ENCODE data around the gene CDC42BPB. TPM values are rescaled to one million over a fixed set of nuclear protein-coding genes. Genes with fewer than 3 reads are reported as not detected.

Gene CDC42BPB
- polyA plus RNA-seq, 1 donor (not counting 4 experiments of a cell fraction or from before 2014, with no cell fraction given), result 41.3 TPM

- H3K9me3 ChIP-seq (ENCODE audit: control insufficient read depth, low read depth, low read length), result no peaks in the 10 kb centered on the region
- H3K79me2 ChIP-seq (ENCODE audit: control insufficient read depth, insufficient read depth, low read length), result peaks cover 82% of the 10 kb centered on the region
- no peak overlapping the region for H3K4me3 ChIP-seq (ENCODE audit: control insufficient read depth in 2 of 3, extremely low read depth in 1 of 3, insufficient read depth in 2 of 3, low read depth in 1 of 3, low read length in 3 of 3)
- H3K9me1 ChIP-seq (ENCODE audit: control insufficient read depth, extremely low read depth, insufficient read depth, low read length), result peaks cover 4% of the 10 kb centered on the region
- dilution Hi-C loops (cut with MboI; ENCODE audit: extremely low pct_ligation_motif_present, low sequenced_read_pairs), result no loop called here
- DNase-seq (ENCODE audit: low read depth, low spot score) (no peak), FAIRE-seq (peak; percentile 9)
- H3K9ac ChIP-seq (ENCODE audit: control insufficient read depth, extremely low read depth, insufficient read depth, low read length), result peak overlapping the region; percentile 4
- no peaks in the 10 kb centered on the region for H3K36me3 ChIP-seq (ENCODE audit: control insufficient read depth in 2 of 2, extremely low read depth in 1 of 2, insufficient read depth in 2 of 2, low read length in 2 of 2)
- H3K4me1 ChIP-seq (ENCODE audit: control insufficient read depth, extremely low read depth, insufficient read depth, low read length), result peaks cover 10% of the 10 kb centered on the region
- no peak overlapping the region for H3K27ac ChIP-seq (ENCODE audit: control insufficient read depth, insufficient read depth, low read length)
- peaks cover 20% of the 10 kb centered on the region for H4K20me1 ChIP-seq (ENCODE audit: control insufficient read depth, extremely low read depth, insufficient read depth, low read length)
- no peaks in the 10 kb centered on the region for H3K27me3 ChIP-seq (ENCODE audit: control insufficient read depth, extremely low read depth, insufficient read depth, low read length)
- H2AFZ ChIP-seq (ENCODE audit: control insufficient read depth, low read length), result no peak overlapping the region
- H3K4me2 ChIP-seq (ENCODE audit: control insufficient read depth, extremely low read depth, insufficient read depth, low read depth, low read length), result no peak overlapping the region
- no peak for TF ChIP-seq EZH2 (IDR thresholded peaks at IDR 0.05; ENCODE audit: low read length)
- no peak for TF ChIP-seq CTCF (optimal IDR thresholded peaks at IDR 0.05 in 1 of 3, IDR thresholded peaks at IDR 0.05 in 1 of 3, conservative IDR thresholded peaks at IDR 0.05 in 1 of 3; ENCODE audit: extremely low read depth in 1 of 3, insufficient read depth in 2 of 3, low read length in 3 of 3)
Observed at GRCh38 chr14:103031566-103031911, 25.8 kb downstream of the CDC42BPB start.

- no peaks in the 10 kb centered on the region for H3K9me3 ChIP-seq (ENCODE audit: control insufficient read depth, low read depth, low read length)
- peaks cover 11% of the 10 kb centered on the region for H3K4me1 ChIP-seq (ENCODE audit: control insufficient read depth, extremely low read depth, insufficient read depth, low read length)
- no peak overlapping the region for H3K9ac ChIP-seq (ENCODE audit: control insufficient read depth, extremely low read depth, insufficient read depth, low read length)
- FAIRE-seq (no peak), DNase-seq (ENCODE audit: low read depth, low spot score) (no peak)
- H4K20me1 ChIP-seq (ENCODE audit: control insufficient read depth, extremely low read depth, insufficient read depth, low read length), result peaks cover 18% of the 10 kb centered on the region
- peaks cover 84% of the 10 kb centered on the region for H3K79me2 ChIP-seq (ENCODE audit: control insufficient read depth, insufficient read depth, low read length)
- H3K36me3 ChIP-seq (ENCODE audit: control insufficient read depth in 2 of 2, extremely low read depth in 1 of 2, insufficient read depth in 2 of 2, low read length in 2 of 2), result no peaks in the 10 kb centered on the region
- H3K27ac ChIP-seq (ENCODE audit: control insufficient read depth, insufficient read depth, low read length), result no peak overlapping the region
- H3K4me3 ChIP-seq (ENCODE audit: control insufficient read depth in 2 of 3, extremely low read depth in 1 of 3, insufficient read depth in 2 of 3, low read depth in 1 of 3, low read length in 3 of 3), result no peak overlapping the region
- peaks cover 4% of the 10 kb centered on the region for H3K9me1 ChIP-seq (ENCODE audit: control insufficient read depth, extremely low read depth, insufficient read depth, low read length)
- H3K4me2 ChIP-seq (ENCODE audit: control insufficient read depth, extremely low read depth, insufficient read depth, low read depth, low read length), result no peak overlapping the region
- TF ChIP-seq CTCF (optimal IDR thresholded peaks at IDR 0.05 in 1 of 3, IDR thresholded peaks at IDR 0.05 in 1 of 3, conservative IDR thresholded peaks at IDR 0.05 in 1 of 3; ENCODE audit: extremely low read depth in 1 of 3, insufficient read depth in 2 of 3, low read length in 3 of 3) (no peak), EZH2 (IDR thresholded peaks at IDR 0.05; ENCODE audit: low read length) (no peak)
- no peaks in the 10 kb centered on the region for H3K27me3 ChIP-seq (ENCODE audit: control insufficient read depth, extremely low read depth, insufficient read depth, low read length)
- dilution Hi-C loops (cut with MboI; ENCODE audit: extremely low pct_ligation_motif_present, low sequenced_read_pairs), result no loop called here
- H2AFZ ChIP-seq (ENCODE audit: control insufficient read depth, low read length), result no peak overlapping the region
Observed at GRCh38 chr14:103030741-103031565, 26.4 kb downstream of the CDC42BPB start.
